NT2/D1 (cell line): ENCODE measurements around the gene ENKD1.

Source experiments
- SUZ12 ChIP-seq: IDR thresholded peaks from 2 replicates; pipeline ENCODE4 v1.6.1; 2011; ENCODE audit not compliant: insufficient read length, insufficient read depth; ENCODE audit errors: extremely low read depth
- YY1 ChIP-seq: IDR thresholded peaks from 2 replicates; pipeline ENCODE4 v1.6.1; 2011; ENCODE audit not compliant: insufficient read length, insufficient read depth
- ZNF274 ChIP-seq: IDR thresholded peaks from 2 replicates; pipeline ENCODE4 v1.6.1; 2011; ENCODE audit warnings: mild to moderate bottlenecking, low read depth, low read length

- TF ChIP-seq ZNF274 (no peak), YY1 (no peak), SUZ12 (no peak)
Observed at GRCh38 chr16:67674851-67675578, 8.5 kb upstream of the ENKD1 start.
